Small intestine (tissue), 7 donors: Measurements from ENCODE around the gene CEP68. TPM values are rescaled to one million over a fixed set of nuclear protein-coding genes. Genes with fewer than 3 reads are reported as not detected.
"Not testable (repeated sequence)": the region's sequence is repeated elsewhere in the genome, so short reads cannot be mapped to it uniquely, and the experiment has no call there.

Source experiments
- DNase-seq, 2 donors: peaks; one replicate each; pipeline versions ENCODE4 v3.0.0 to v3.0.0-alpha.2; 2013
- FAIRE-seq: peaks from 2 replicates; lab custom pipeline; 2012; peaks lifted over from hg19 to GRCh38; lab: Jason Lieb, UNC
- H3K27ac ChIP-seq, 3 donors: one replicate each; pipeline ENCODE4 v1.5.1; 2013; ENCODE audit warnings: low read length in 2 of 3, mild to moderate bottlenecking in 2 of 3, control low read depth in 1 of 3, inconsistent platforms in 1 of 3, low read depth in 1 of 3, moderate library complexity in 1 of 3
- H3K27me3 ChIP-seq, 3 donors: one replicate each; pipeline ENCODE4 v1.6.1; 2013; ENCODE audit warnings: low read length in 3 of 3, inconsistent platforms in 1 of 3; ENCODE audit not compliant: control insufficient read depth in 3 of 3, insufficient read depth in 3 of 3
- H3K36me3 ChIP-seq, 3 donors: one replicate each; pipeline ENCODE4 v1.6.1; 2013; ENCODE audit warnings: low read length in 3 of 3, inconsistent platforms in 1 of 3, low read depth in 1 of 3, mild to moderate bottlenecking in 1 of 3, moderate library complexity in 1 of 3; ENCODE audit not compliant: control insufficient read depth in 3 of 3, insufficient read depth in 2 of 3
- H3K4me1 ChIP-seq, 3 donors: one replicate each; pipeline ENCODE4 v1.6.1; 2013; ENCODE audit warnings: low read length in 2 of 3, inconsistent platforms in 1 of 3, low read depth in 1 of 3, mild to moderate bottlenecking in 1 of 3, moderate library complexity in 1 of 3; ENCODE audit not compliant: control insufficient read depth in 3 of 3, insufficient read depth in 2 of 3
- H3K4me3 ChIP-seq, 3 donors: one replicate each; pipeline ENCODE4 v1.5.1; 2013; ENCODE audit warnings: low read length in 3 of 3, control low read depth in 1 of 3, inconsistent platforms in 1 of 3, low read depth in 1 of 3, mild to moderate bottlenecking in 1 of 3, moderate library complexity in 1 of 3
- H3K9me3 ChIP-seq, 2 donors: one replicate each; pipeline ENCODE4 v1.6.1; 2013; ENCODE audit warnings: low read depth in 1 of 2, low read length in 1 of 2; ENCODE audit not compliant: control insufficient read depth in 2 of 2, insufficient read depth in 1 of 2
- WGBS, 3 donors: extraction: QIAGEN DNeasy Blood & Tissue Kit; methylation state at CpG; one replicate each; pipeline ENCODE4 v1.1.7; 2013; 5-methylcytosine and 5-hydroxymethylcytosine counted together
- polyA plus RNA-seq, 4 donors: library from polyadenylated mRNA; stranded (reverse) in 3 of 4; unstranded in 1 of 4; fragments of 200-250 nt in 3 of 4; fragments of 120-200 nt in 1 of 4; gene quantifications; one replicate each; pipeline versions ENCODE4 v1.2.1 to v1.2.3, GENCODE V29; 2013
- donor health status: healthy with polysubstance abuse.
- donor health status: control.
- donor health status: control.
- donor health status: Bipolar disorder and iron deficiency.
- donor health status: healthy.

CEP68 gene
- polyA plus RNA-seq, 4 donors = 0.89 to 9.5 (median 4.7) TPM

DNA sequence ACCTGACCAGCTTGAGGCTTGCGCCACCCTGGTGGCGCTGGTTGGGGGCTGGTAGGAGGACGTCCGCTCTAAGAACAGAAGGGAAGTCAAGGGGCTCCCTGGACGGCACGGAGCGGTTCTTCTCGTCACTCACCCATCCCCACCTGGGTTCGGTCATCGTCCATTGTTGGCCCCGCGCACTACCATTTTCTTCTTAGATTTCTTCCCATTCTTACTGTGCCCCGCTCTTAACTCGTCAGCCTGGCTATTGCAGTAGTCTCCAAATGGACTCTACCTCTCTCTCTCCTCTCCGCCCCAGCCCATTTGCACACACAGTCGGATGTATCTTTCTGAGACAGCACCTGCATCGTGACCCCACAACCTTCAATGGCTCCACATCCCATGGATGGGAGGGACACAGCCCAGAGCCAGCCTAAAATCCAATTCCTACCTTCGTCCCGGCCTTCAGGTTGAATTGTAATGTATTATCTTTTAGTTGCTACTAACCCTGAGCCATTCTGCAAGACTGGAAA is 74.5 kb downstream of the CEP68 start:
- peaks cover 0 to 11% (median 3%) of the 10 kb centered on the region in 3 donors for H3K4me1 ChIP-seq
- peak overlapping the region; percentile 85 to 99 (median 99) for H3K27ac ChIP-seq
- H3K36me3 ChIP-seq = peaks cover 0 to 7% (median 0%) of the 10 kb centered on the region in 3 donors
- DNase-seq = peak; percentile 76 to 86
- no peak for FAIRE-seq
- H3K4me3 ChIP-seq = peak overlapping the region; percentile 50 to 90 (median 68)
- no peaks in the 10 kb centered on the region for H3K27me3 ChIP-seq
- WGBS, 3 donors = 3 to 11% (median 8%) methylated on average over 16 to 19 of the region's 19 CpGs
- no peaks in the 10 kb centered on the region for H3K9me3 ChIP-seq

DNA sequence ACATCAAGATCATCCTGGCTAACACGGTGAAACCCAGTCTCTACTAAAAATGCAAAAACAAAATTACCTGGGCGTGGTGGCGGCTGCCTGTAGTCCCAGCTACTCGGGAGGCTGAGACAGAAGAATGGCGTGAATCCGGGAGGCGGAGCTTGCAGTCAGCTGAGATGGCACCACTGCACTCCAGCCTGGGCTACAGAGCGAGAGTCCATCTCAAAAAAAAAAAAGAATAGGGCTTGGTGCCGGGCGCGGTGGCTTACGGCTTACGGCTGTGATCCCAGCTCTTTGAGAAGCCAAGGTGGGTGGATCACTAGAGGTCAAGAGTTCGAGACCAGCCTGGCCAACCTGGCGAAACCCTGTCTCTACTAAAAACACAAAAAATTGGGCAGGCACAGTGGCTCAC is 76.7 kb downstream of the CEP68 start:
- H3K4me3 ChIP-seq = peak overlapping the region in 1 of 3 donors; percentile 50
- H3K27me3 ChIP-seq, DNase-seq, H3K9me3 ChIP-seq, FAIRE-seq, H3K36me3 ChIP-seq: not testable (repeated sequence)
- peaks cover 0 to 22% (median 0%) of the 10 kb centered on the region in 3 donors for H3K4me1 ChIP-seq
- H3K27ac ChIP-seq = peak overlapping the region in 1 of 3 donors; percentile 85
- 66 to 90% (median 70%) methylated on average over 15 of the region's 15 CpGs for WGBS, 3 donors

DNA sequence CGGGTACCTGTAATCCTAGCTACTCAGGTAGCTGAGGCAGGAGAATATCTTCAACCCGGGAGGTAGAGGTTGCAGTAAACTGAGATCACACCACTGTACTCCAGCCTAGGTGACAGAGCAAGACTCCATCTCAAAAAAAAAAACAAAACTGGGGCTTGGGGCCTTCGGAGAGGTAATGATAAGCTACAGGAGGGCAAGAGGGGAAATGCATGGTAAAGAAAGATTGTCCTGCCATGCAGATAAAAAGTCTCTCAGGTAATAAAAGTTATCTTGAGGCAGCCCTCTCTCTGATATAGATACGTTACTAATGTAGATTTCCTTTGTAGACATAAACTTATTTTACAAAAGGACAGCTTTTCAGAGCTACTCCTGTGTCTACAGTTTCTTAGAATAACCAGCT is 77.4 kb downstream of the CEP68 start:
- H3K9me3 ChIP-seq = no peaks in the 10 kb centered on the region
- H3K36me3 ChIP-seq = no peaks in the 10 kb centered on the region
- H3K27ac ChIP-seq = peak overlapping the region in 1 of 3 donors; percentile 85
- H3K27me3 ChIP-seq = no peaks in the 10 kb centered on the region
- FAIRE-seq = no peak
- peak overlapping the region in 1 of 3 donors; percentile 50 for H3K4me3 ChIP-seq
- peak; percentile 22 to 46 for DNase-seq
- 35 to 64% (median 46%) methylated on average over 4 of the region's 4 CpGs for WGBS, 3 donors
- peaks cover 0 to 19% (median 0%) of the 10 kb centered on the region in 3 donors for H3K4me1 ChIP-seq

DNA sequence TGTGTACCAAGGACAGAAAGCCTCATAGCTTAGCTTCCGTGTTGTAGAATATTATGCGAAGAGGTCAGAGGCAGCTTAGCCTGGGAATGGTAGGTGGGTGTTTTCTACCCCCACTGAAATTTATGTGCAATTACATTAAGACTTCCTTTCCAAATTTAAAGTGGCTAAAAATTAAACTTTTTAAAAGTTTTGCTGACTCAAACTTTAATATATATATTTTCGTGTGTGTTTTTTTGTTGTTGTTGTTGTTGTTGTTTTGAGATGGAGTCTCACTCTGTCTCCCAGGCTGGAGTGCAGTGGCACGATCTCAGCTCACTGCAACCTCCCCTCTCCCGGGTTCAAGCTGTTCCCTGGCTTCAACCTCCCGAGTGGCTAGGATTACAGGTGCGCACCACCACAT is 77.9 kb downstream of the CEP68 start:
- peaks cover 0 to 19% (median 0%) of the 10 kb centered on the region in 3 donors for H3K4me1 ChIP-seq
- WGBS, 3 donors = 84 to 88% (median 86%) methylated on average over 7 of the region's 7 CpGs
- no peak for FAIRE-seq

DNA sequence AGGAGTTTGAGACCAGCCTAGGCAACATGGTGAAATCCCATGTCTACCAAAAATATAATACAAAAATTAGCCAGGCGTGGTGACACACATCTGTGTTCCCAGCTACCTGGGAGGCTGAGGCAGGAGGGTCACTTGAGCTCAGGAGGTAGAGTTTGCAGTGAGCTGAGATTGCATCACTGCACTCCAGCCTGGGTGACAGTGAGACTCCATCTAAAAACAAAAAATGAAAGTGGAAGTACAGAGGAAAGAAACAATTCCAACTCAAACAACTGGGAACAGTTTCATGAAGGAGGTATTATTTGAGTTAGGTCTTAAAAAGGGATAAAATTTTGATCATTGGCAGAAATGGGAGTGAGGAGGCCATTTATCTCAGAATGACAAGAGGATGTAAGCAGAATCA is 80.0 kb downstream of the CEP68 start:
- 76 to 89% (median 77%) methylated on average over 1 of the region's 1 CpG for WGBS, 3 donors
- Histone ChIP-seq H3K36me3 (no peaks in the 10 kb centered on the region), H3K27ac (peak overlapping the region in 1 of 3 donors; percentile 38), H3K4me3 (no peak overlapping the region), H3K9me3 (no peaks in the 10 kb centered on the region), H3K27me3 (no peaks in the 10 kb centered on the region), H3K4me1 (peaks cover 0 to 18% (median 0%) of the 10 kb centered on the region in 3 donors)
- FAIRE-seq = no peak
- DNase-seq = no peak

More for the DNA sequence above, 77.9 kb downstream of the CEP68 start:
- Histone ChIP-seq H3K27me3 (no peaks in the 10 kb centered on the region), H3K9me3 (no peaks in the 10 kb centered on the region), H3K4me3 (no peak overlapping the region), H3K36me3 (no peaks in the 10 kb centered on the region), H3K27ac (peak overlapping the region in 1 of 3 donors; percentile 85)
- DNase-seq = no peak

Other genes starting within 250 kb of the CEP68 start
- 10 to 100 TPM in 1 of 4 donors, 1 to 10 TPM in 2, under 1 TPM in 1; 0.67 to 18.7 (median 3.9) TPM for gene SLC1A4, start 67.0 kb upstream of the CEP68 start, polyA plus RNA-seq
- 100 to 1,000 TPM; 144 to 271 (median 164) TPM for gene RAB1A, start 73.7 kb downstream of the CEP68 start, polyA plus RNA-seq
- 100 to 1,000 TPM in 2 of 4 donors, 10 to 100 TPM in 2; 76.7 to 185 (median 101) TPM for gene ACTR2, start 171.4 kb downstream of the CEP68 start, polyA plus RNA-seq